ENCODE measurements around the gene NUP62CL.

Gene NUP62CL

GRCh38 chrX:107153005-107153404, 53.2 kb downstream of the NUP62CL start:
- no peak for DNase-seq (ENCODE audit: low spot score)

GRCh38 chrX:107146670-107147069, 59.6 kb downstream of the NUP62CL start:
- DNase-seq (ENCODE audit: low spot score), result no peak

DNA sequence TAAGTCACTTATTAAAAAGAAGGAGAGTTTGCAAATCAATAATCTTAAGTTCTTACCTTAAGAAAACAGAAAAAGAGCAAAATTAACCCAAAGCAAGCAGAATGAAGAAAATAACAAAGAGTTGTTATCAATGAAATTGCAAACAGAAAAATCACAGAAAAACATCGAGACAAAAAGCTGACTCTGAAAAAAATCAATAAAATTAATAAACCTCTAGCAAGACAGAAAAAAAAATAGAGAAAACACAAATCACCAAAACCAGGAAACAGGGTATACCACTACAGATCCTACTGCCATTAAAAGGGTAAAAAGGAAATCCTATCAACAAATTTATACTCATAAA, 70.3 kb downstream of the NUP62CL start:
- no peak for DNase-seq (ENCODE audit: low spot score)

DNA sequence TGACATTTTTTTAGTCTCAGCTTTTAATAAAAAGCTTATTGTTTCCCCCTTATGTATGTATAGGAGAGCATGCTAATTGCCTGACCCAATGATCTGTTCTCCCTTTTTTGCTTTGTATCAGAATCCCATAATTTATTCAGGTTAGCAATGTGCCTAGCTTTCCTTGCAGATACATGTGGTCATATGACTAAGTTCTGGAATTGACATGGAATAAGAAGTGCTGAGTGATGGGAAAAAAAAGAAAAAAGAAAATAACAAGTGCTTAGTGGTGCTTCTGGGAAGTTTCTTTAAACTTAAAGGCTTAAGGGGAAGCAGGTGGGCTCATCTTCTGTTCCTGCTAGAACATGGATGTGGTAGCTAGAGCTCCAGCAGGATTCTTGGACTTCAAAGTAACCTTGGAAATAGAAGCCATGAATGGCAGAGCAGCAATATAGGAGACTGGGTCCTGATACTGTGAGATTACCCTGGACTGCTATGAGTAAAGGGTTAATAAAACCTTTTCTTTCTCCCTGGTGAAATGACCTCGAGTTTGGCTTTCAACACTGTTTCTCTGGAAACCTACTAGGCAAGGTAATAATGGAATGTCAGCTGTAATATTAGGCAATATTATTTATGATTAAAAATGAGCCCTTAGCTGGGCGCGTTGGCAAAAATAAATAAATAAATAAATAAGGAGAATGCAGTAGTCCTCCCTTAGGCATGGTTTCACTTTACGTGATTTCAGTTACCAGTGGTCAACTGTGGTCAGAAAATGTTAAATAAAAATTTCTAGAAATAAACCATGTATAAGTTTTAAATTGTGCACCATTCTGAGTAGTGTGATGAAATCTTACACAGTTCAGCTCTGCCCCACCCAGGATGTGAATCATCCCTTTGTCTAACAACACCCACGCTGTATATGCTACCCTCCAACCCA, 70.9 kb downstream of the NUP62CL start:
- no peak for DNase-seq (ENCODE audit: low spot score)

DNA sequence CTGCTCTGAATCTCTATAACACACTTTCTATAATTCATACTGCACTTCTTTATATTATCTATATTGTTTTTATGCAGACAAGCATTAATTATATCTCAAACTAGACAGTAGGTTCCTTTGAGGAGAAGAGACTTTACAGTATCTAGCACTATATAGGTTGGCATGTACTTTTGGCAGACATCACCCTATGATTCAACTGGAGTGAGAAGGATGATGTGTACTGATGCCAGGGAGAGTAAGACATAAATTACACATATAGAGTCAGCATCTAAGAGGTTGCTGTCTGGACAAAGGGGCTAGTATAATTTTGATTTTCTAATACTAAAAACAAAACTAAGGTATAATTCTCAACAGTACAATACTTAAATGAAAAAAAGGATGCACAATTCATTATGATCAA, 82.5 kb downstream of the NUP62CL start:
- no peak for DNase-seq (ENCODE audit: low spot score)

GRCh38 chrX:107119283-107119682, 87.0 kb downstream of the NUP62CL start:
- no peak for DNase-seq (ENCODE audit: low spot score)

DNA sequence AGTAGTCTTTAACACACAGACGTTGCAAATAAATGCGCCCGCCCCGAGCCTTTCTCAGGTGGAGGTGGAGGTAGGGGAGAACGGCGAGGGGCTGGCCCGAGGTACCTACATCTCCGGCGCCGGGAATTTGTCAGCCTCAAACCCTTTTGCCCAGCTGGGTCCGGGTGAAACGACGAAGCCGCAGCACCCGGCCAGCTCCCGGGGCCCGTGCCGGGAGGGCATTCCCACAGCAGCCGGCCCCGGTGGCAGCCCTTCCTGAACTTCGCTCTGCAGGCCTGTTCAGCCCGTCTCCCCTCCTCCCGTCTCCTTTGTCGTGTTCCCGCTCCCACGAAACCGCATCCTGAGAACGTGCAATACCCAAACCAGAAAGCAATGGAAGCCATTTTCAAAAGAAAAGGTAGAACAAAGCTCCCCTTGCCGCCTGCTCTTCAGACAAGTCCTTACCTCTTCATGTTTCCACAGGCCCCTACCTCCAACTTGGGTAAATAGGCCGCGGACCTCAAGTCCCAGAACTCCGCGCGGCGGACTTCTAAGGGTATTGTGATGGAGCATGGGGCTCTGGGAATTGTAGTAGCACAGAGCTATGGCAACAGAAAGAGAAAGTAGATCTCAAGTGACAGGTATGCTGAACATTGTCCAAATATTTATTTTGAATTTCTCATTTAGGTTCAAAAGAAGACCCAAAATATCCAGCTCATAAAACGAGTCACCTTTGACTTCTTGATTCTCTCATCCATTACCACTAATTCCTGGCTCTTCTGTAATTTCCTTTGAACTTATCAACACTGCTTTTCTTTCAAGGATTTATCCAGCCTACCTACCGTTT, 87.7 kb downstream of the NUP62CL start, which contains the start of gene RBM41:
RBM41 (minus strand) TSS at position 501 of the 826 bp plus-strand sequence; CDS start at position 452, 49 bp downstream.
- peak; percentile 88 for DNase-seq (ENCODE audit: low spot score)

DNA sequence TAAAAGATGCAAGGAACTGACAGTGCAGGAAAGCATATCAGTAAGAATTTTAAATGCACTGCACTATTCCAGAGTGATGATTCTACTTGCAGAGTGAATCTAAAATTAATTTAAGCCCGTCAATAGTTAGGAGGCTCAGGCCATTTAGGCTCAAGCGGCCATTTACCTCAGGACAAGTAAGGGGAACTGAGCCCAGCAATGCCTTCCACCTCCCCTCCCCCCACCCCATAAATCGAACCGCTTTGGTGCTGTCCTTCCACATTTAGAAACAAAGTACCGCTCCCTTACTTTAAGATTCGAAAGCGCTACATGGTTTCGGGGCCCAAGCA, 88.3 kb downstream of the NUP62CL start:
- DNase-seq (ENCODE audit: low spot score), result peak; percentile 11

- no peak for DNase-seq (ENCODE audit: low spot score)
Observed at GRCh38 chrX:107107459-107107858, 98.8 kb downstream of the NUP62CL start.

GRCh38 chrX:107102980-107103379, 103.3 kb downstream of the NUP62CL start:
- DNase-seq (ENCODE audit: low spot score), result no peak

GRCh38 chrX:107076158-107076557, 130.1 kb downstream of the NUP62CL start:
- DNase-seq (ENCODE audit: low spot score), result no peak
